ENCODE measurements around the gene VPS51. TPM values are rescaled to one million over a fixed set of nuclear protein-coding genes. Genes with fewer than 3 reads are reported as not detected.

VPS51 gene
- total and polyA plus RNA-seq, 2 of the 13 experiments (the other 11 are each of a cell fraction or from before 2014, with no cell fraction given), result 76.3 to 90.6 TPM

DNA sequence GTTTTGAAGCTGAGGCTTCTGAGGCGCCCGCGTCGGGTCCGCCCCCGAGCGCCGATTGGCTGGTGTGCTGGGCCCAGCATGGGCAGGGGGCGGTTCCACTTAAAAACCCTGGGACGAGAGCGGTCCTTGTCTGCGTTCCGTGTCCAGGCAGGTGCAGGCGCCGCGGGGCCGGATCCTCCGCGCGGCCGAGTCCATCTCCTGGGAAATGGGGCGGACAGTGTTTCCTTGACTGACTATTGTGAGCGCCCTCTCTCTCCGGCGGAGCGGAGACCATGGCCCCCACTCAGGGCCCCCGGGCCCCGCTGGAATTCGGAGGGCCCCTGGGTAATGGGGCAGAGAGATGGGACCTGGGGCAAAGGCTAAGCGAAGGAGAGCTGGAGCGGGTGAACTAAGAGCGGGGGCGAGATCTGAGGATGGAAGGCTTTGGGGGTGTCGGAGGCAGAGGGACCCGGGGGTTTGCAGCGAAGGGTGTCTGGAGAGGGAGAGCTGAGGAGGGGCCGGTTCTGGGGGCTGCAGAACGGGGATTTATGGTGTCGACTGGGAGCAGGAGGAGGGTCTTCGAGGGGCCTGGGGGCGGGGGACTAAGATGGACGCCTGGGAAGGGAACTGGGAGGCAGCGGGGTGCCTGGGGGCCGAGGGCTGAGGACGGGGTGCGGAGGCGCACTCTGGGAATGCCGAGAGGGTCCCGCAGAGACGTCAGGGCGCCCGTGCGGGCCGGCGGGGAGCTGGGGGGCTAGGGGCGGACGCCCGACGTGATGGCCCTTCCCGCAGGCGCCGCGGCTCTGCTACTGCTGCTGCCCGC lies 15.9 kb downstream of the VPS51 start, which contains the start of gene TM7SF2 (continued):
- no peak for TF ChIP-seq ZNF274 (CRISPR knock-in tag; IDR thresholded peaks at IDR 0.05)
- peak; percentile 20; the same call in 1 of the 2 replicates for TF ChIP-seq ZNF709 (CRISPR knock-in tag; IDR thresholded peaks at IDR 0.05)
- TF ChIP-seq TMF1 (CRISPR knock-in tag; IDR thresholded peaks at IDR 0.05; ENCODE audit: low read depth), result no peak
- no peak for TF ChIP-seq ZNF335 (CRISPR knock-in tag; IDR thresholded peaks at IDR 0.05)
- peak; percentile 22; the same call in 1 of the 2 replicates for TF ChIP-seq ELF1 (CRISPR knock-in tag; IDR thresholded peaks at IDR 0.05)
- TF ChIP-seq CREB1 (IDR thresholded peaks at IDR 0.05), result peak; percentile 59; the same call in 1 of the 2 replicates
- peak; percentile 70 for TF ChIP-seq CREB1 (CRISPR knock-in tag; IDR thresholded peaks at IDR 0.05)
- peak; percentile 99 for TF ChIP-seq AGO2 (optimal IDR thresholded peaks at IDR 0.05; ENCODE audit: low read depth, low read length)
- TF ChIP-seq, protein P1, sequence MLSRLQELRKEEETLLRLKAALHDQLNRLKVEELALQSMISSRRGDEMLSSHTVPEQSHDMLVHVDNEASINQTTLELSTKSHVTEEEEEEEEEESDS (CRISPR knock-in tag; IDR thresholded peaks at IDR 0.05; ENCODE audit: borderline replicate concordance), result no peak; the same call in 1 of the 2 replicates
- TF ChIP-seq, protein P2, sequence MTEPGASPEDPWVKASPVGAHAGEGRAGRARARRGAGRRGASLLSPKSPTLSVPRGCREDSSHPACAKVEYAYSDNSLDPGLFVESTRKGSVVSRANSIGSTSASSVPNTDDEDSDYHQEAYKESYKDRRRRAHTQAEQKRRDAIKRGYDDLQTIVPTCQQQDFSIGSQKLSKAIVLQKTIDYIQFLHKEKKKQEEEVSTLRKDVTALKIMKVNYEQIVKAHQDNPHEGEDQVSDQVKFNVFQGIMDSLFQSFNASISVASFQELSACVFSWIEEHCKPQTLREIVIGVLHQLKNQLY (CRISPR knock-in tag; IDR thresholded peaks at IDR 0.05), result no peak
- TF ChIP-seq JDP2 (CRISPR knock-in tag; IDR thresholded peaks at IDR 0.05; ENCODE audit: borderline replicate concordance), result no peak; the same call in 1 of the 2 replicates
- TF ChIP-seq HDAC6 (IDR thresholded peaks at IDR 0.05; ENCODE audit: low read depth, low read length), result 0 out of 2 replicates have a peak, but pooled peaks have one; percentile 59
- peak; percentile 23; the same call in 1 of the 2 replicates for TF ChIP-seq GATAD2A (CRISPR knock-in tag; IDR thresholded peaks at IDR 0.05)
- TF ChIP-seq, protein P3, sequence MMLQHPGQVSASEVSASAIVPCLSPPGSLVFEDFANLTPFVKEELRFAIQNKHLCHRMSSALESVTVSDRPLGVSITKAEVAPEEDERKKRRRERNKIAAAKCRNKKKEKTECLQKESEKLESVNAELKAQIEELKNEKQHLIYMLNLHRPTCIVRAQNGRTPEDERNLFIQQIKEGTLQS (CRISPR knock-in tag; IDR thresholded peaks at IDR 0.05), result no peak
- TF ChIP-seq, protein P4, sequence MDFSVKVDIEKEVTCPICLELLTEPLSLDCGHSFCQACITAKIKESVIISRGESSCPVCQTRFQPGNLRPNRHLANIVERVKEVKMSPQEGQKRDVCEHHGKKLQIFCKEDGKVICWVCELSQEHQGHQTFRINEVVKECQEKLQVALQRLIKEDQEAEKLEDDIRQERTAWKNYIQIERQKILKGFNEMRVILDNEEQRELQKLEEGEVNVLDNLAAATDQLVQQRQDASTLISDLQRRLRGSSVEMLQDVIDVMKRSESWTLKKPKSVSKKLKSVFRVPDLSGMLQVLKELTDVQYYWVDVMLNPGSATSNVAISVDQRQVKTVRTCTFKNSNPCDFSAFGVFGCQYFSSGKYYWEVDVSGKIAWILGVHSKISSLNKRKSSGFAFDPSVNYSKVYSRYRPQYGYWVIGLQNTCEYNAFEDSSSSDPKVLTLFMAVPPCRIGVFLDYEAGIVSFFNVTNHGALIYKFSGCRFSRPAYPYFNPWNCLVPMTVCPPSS (IDR thresholded peaks at IDR 0.05), result no peak
- TF ChIP-seq ZFP62 (CRISPR knock-in tag; IDR thresholded peaks at IDR 0.05), result peak; percentile 74; the same call in 1 of the 2 replicates
- 0 out of 2 replicates have a peak, but pooled peaks have one; percentile 23 for TF ChIP-seq KAT8 (CRISPR knock-in tag; IDR thresholded peaks at IDR 0.05)
- no peak for TF ChIP-seq BCL6 (CRISPR knock-in tag; IDR thresholded peaks at IDR 0.05)
- TF ChIP-seq CBFB (CRISPR knock-in tag; IDR thresholded peaks at IDR 0.05), result no peak
- TF ChIP-seq, protein P5, sequence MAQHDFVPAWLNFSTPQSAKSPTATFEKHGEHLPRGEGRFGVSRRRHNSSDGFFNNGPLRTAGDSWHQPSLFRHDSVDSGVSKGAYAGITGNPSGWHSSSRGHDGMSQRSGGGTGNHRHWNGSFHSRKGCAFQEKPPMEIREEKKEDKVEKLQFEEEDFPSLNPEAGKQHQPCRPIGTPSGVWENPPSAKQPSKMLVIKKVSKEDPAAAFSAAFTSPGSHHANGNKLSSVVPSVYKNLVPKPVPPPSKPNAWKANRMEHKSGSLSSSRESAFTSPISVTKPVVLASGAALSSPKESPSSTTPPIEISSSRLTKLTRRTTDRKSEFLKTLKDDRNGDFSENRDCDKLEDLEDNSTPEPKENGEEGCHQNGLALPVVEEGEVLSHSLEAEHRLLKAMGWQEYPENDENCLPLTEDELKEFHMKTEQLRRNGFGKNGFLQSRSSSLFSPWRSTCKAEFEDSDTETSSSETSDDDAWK (CRISPR knock-in tag; IDR thresholded peaks at IDR 0.05), result no peak
- 0 out of 2 replicates have a peak, but pooled peaks have one; percentile 31 for TF ChIP-seq ZBTB3 (CRISPR knock-in tag; IDR thresholded peaks at IDR 0.05; ENCODE audit: borderline replicate concordance, low read depth)
- no peak for TF ChIP-seq ZNF326 (CRISPR knock-in tag; IDR thresholded peaks at IDR 0.05; ENCODE audit: borderline replicate concordance)
- no peak for TF ChIP-seq CCAR2 (optimal IDR thresholded peaks at IDR 0.05; ENCODE audit: low read depth, low read length)
- TF ChIP-seq ZFP82 (CRISPR knock-in tag; IDR thresholded peaks at IDR 0.05; ENCODE audit: borderline replicate concordance), result peak; percentile 79; the same call in 1 of the 2 replicates
- no peak for TF ChIP-seq MAFF (IDR thresholded peaks at IDR 0.05; ENCODE audit: low read depth, low read length)
- no peak for TF ChIP-seq GFI1 (CRISPR knock-in tag; IDR thresholded peaks at IDR 0.05; ENCODE audit: borderline replicate concordance)
- no peak for TF ChIP-seq ZNF451 (CRISPR knock-in tag; IDR thresholded peaks at IDR 0.05)
- TF ChIP-seq MATR3 (CRISPR knock-in tag; IDR thresholded peaks at IDR 0.05), result no peak
- no peak for TF ChIP-seq SMARCC2 (IDR thresholded peaks at IDR 0.05)
